ENCODE measurements around the gene NBR1. TPM values are rescaled to one million over a fixed set of nuclear protein-coding genes. Genes with fewer than 3 reads are reported as not detected.
A peak's percentile ranks its signal among the peaks of the same experiment; 100 is the strongest.
"Not testable (repeated sequence)": the region's sequence is repeated elsewhere in the genome, so short reads cannot be mapped to it uniquely, and the experiment has no call there.

NBR1 gene
- total RNA-seq, 1 donor from 2014 or later = 72.5 TPM

GRCh38 chr17:43159232-43159631 is 11.8 kb upstream of the NBR1 start:
- not testable (repeated sequence) for DNase-seq (ENCODE audit: low read depth in 2 of 2)

- not testable (repeated sequence) for DNase-seq (ENCODE audit: low read depth in 2 of 2)
These were observed 11.1 kb upstream of the NBR1 start for GRCh38 chr17:43159957-43160356.

- DNase-seq (ENCODE audit: low read depth in 2 of 2) = not testable (repeated sequence)
These were observed 5.0 kb upstream of the NBR1 start for GRCh38 chr17:43165971-43166370.

GRCh38 chr17:43169561-43170139 is 1.4 kb upstream of the NBR1 start:
- DNase-seq (ENCODE audit: low read depth in 2 of 2) = peak; percentile 30 to 48

- DNase-seq (ENCODE audit: low read depth in 2 of 2) = peak; percentile 95 to 97
These were observed 761 bp upstream of the NBR1 start for GRCh38 chr17:43170140-43170765.

- DNase-seq (ENCODE audit: low read depth in 2 of 2) = peak; percentile 56 to 91
These were observed 823 bp downstream of the NBR1 start for GRCh38 chr17:43171586-43172487.

GRCh38 chr17:43175213-43176118 is 4.5 kb downstream of the NBR1 start:
- peak in 1 of 2 donors; percentile 28 for DNase-seq (ENCODE audit: low read depth in 2 of 2)

- DNase-seq (ENCODE audit: low read depth in 2 of 2) = no peak
These were observed 5.1 kb downstream of the NBR1 start for GRCh38 chr17:43176119-43176570.

- DNase-seq (ENCODE audit: low read depth in 2 of 2) = no peak
These were observed 12.9 kb downstream of the NBR1 start for GRCh38 chr17:43183921-43184320.

- not testable (repeated sequence) for DNase-seq (ENCODE audit: low read depth in 2 of 2)
These were observed 15.6 kb downstream of the NBR1 start for GRCh38 chr17:43186656-43187055.

- DNase-seq (ENCODE audit: low read depth in 2 of 2) = no peak
These were observed 22.2 kb downstream of the NBR1 start for GRCh38 chr17:43193251-43193650.

GRCh38 chr17:43199633-43200032 is 28.6 kb downstream of the NBR1 start:
- DNase-seq (ENCODE audit: low read depth in 2 of 2) = no peak

GRCh38 chr17:43200127-43200526 is 29.1 kb downstream of the NBR1 start:
- no peak for DNase-seq (ENCODE audit: low read depth in 2 of 2)

GRCh38 chr17:43203013-43203412 is 32.0 kb downstream of the NBR1 start:
- not testable (repeated sequence) for DNase-seq (ENCODE audit: low read depth in 2 of 2)

GRCh38 chr17:43210576-43210975 is 39.6 kb downstream of the NBR1 start:
- no peak for DNase-seq (ENCODE audit: low read depth in 2 of 2)

- no peak for DNase-seq (ENCODE audit: low read depth in 2 of 2)
These were observed 40.1 kb downstream of the NBR1 start for GRCh38 chr17:43211123-43211479.

GRCh38 chr17:43211480-43212402 is 40.7 kb downstream of the NBR1 start, which contains the start of gene TMEM106A:
Gene TMEM106A (plus strand): TSS chr17:43211875. CDS start chr17:43213042, 1,167 bp downstream.
- DNase-seq (ENCODE audit: low read depth in 2 of 2) = peak; percentile 45 to 90

- no peak for DNase-seq (ENCODE audit: low read depth in 2 of 2)
These were observed 41.9 kb downstream of the NBR1 start for GRCh38 chr17:43212641-43213490.

GRCh38 chr17:43213545-43213944 is 42.5 kb downstream of the NBR1 start:
- DNase-seq (ENCODE audit: low read depth in 2 of 2) = no peak
